Measurements from ENCODE around the gene SNAI3.

SNAI3 gene

GRCh38 chr16:88640498-88641247, 45.6 kb downstream of the SNAI3 start:
- H3K9ac ChIP-seq (ENCODE audit: low read depth, low read length), result no peak overlapping the region
- peaks cover 4% of the 10 kb centered on the region; the same call in 1 of the 2 replicates for H3K4me1 ChIP-seq (ENCODE audit: insufficient read depth, low read length)
- H3K36me3 ChIP-seq (ENCODE audit: insufficient read depth, low read length), result no peaks in the 10 kb centered on the region
- H3K9me3 ChIP-seq (ENCODE audit: control insufficient read depth, insufficient read depth, low read length), result no peaks in the 10 kb centered on the region

DNA sequence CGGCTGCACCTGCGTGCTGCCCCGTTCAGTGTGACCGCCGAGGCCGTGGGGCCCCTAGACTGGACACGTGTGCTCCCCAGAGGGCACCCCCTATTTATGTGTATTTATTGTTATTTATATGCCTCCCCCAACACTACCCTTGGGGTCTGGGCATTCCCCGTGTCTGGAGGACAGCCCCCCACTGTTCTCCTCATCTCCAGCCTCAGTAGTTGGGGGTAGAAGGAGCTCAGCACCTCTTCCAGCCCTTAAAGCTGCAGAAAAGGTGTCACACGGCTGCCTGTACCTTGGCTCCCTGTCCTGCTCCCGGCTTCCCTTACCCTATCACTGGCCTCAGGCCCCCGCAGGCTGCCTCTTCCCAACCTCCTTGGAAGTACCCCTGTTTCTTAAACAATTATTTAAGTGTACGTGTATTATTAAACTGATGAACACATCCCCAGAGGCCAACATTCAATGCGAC, 46.2 kb downstream of the SNAI3 start:
- Histone ChIP-seq H3K36me3 (ENCODE audit: insufficient read depth, low read length) (no peaks in the 10 kb centered on the region), H3K9ac (ENCODE audit: low read depth, low read length) (no peak overlapping the region), H3K9me3 (ENCODE audit: control insufficient read depth, insufficient read depth, low read length) (no peaks in the 10 kb centered on the region), H3K4me1 (ENCODE audit: insufficient read depth, low read length) (peaks cover 4% of the 10 kb centered on the region; the same call in 1 of the 2 replicates)

GRCh38 chr16:88639231-88640038, 46.9 kb downstream of the SNAI3 start:
- H3K9me3 ChIP-seq (ENCODE audit: control insufficient read depth, insufficient read depth, low read length), result no peaks in the 10 kb centered on the region
- no peaks in the 10 kb centered on the region for H3K36me3 ChIP-seq (ENCODE audit: insufficient read depth, low read length)
- peaks cover 4% of the 10 kb centered on the region; the same call in 1 of the 2 replicates for H3K4me1 ChIP-seq (ENCODE audit: insufficient read depth, low read length)
- no peak overlapping the region for H3K9ac ChIP-seq (ENCODE audit: low read depth, low read length)

DNA sequence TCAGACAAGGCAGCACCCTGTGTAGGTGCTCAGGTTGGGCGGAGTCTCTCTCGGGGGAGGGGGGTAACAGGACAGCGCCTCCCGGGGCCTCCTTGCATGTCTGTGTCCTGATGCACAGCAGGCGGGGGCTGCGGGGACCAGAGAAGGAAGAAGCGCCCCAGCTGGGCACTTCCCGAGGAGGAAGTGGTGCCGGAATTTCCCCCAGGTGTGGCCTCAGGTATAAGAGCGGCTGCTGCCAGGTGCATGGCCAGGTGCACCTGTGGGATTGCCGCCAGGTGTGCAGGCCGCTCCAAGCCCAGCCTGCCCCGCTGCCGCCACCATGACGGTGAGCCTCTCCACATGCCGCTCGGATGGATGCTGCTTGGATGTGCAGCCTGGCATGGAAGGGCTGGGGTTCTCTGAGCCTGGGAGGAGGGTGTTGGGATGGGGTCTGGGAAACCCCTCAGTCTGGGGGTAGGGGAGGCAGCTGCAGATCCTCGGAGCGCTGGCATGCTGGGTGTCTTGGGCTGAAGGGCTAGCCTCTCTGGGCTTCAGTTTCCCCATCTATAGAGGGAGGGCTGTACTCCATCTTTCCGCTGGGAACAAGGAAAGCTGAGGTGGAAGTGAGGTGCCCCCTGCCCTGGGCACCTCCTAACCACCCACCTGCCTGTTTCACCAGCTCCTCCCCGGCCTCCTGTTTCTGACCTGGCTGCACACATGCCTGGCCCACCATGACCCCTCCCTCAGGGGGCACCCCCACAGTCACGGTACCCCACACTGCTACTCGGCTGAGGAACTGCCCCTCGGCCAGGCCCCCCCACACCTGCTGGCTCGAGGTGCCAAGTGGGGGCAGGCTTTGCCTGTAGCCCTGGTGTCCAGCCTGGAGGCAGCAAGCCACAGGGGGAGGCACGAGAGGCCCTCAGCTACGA, 47.7 kb downstream of the SNAI3 start, which contains the start of gene IL17C:
IL17C (plus strand) TSS at position 250 of the 908 bp plus-strand sequence; CDS start at position 320, 70 bp downstream.
- Histone ChIP-seq H3K4me1 (ENCODE audit: insufficient read depth, low read length) (peaks cover 4% of the 10 kb centered on the region; the same call in 1 of the 2 replicates), H3K9me3 (ENCODE audit: control insufficient read depth, insufficient read depth, low read length) (no peaks in the 10 kb centered on the region), H3K9ac (ENCODE audit: low read depth, low read length) (no peak within 1 kb of the TSS), H3K36me3 (ENCODE audit: insufficient read depth, low read length) (no peaks in the 10 kb centered on the region)

- Histone ChIP-seq H3K9ac (ENCODE audit: low read depth, low read length) (no peak overlapping the region), H3K9me3 (ENCODE audit: control insufficient read depth, insufficient read depth, low read length) (no peaks in the 10 kb centered on the region), H3K36me3 (ENCODE audit: insufficient read depth, low read length) (no peaks in the 10 kb centered on the region), H3K4me1 (ENCODE audit: insufficient read depth, low read length) (peaks cover 4% of the 10 kb centered on the region; the same call in 1 of the 2 replicates)
These were observed 49.6 kb downstream of the SNAI3 start for GRCh38 chr16:88636488-88637265.

- Histone ChIP-seq H3K36me3 (ENCODE audit: insufficient read depth, low read length) (no peaks in the 10 kb centered on the region), H3K9ac (ENCODE audit: low read depth, low read length) (no peak overlapping the region), H3K4me1 (ENCODE audit: insufficient read depth, low read length) (peaks cover 4% of the 10 kb centered on the region; the same call in 1 of the 2 replicates), H3K9me3 (ENCODE audit: control insufficient read depth, insufficient read depth, low read length) (no peaks in the 10 kb centered on the region)
These were observed 50.5 kb downstream of the SNAI3 start for GRCh38 chr16:88635671-88636319.

- peaks cover 4% of the 10 kb centered on the region; the same call in 1 of the 2 replicates for H3K4me1 ChIP-seq (ENCODE audit: insufficient read depth, low read length)
- H3K36me3 ChIP-seq (ENCODE audit: insufficient read depth, low read length), result no peaks in the 10 kb centered on the region
- peak overlapping the region; percentile 67; the same call in 1 of the 2 replicates for H3K9ac ChIP-seq (ENCODE audit: low read depth, low read length)
- H3K9me3 ChIP-seq (ENCODE audit: control insufficient read depth, insufficient read depth, low read length), result no peaks in the 10 kb centered on the region
These were observed 51.2 kb downstream of the SNAI3 start for GRCh38 chr16:88634994-88635670.

DNA sequence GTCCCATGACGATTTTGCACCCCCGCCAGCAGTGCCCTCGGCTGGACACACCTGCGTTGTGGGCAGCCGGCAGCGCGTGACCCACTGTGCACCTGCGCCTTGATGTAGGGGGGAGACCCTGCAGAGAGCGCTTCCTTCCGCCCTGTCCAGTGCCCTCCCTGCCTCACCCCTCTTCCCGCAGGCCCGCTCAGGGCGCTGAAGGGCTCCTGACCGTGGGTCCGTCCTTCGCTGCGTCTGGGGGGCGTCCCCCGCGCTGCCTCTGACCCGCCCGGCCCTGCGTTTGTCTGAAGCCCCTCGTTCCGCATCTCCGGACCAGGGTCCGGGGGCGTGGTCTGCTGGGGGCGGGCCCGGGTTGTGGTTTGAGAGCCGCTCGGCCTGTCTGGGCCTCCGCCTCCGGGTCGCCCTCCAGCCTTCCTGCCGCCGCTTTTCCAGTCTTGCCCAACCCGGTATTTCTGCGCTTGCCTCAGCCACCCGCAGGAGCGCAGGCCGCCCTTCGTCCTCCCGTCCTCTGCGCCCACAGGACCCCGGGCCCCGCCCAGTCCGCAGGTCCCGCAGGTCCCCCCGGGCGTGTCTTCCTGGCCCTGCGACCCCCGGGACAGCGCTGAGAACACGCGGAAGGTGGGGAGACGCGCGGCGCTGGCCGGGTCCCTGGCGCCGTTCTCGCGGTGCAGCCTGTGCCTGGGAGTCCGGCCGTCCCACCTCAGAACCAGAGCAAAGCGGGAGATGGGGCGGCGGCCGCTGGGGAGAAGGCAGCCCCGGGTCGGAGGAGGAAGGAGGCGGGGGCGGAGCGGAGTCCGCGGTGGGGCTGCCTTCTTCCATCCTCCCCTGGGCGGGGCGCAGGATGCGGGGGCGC, 51.9 kb downstream of the SNAI3 start:
- Histone ChIP-seq H3K4me1 (ENCODE audit: insufficient read depth, low read length) (peaks cover 4% of the 10 kb centered on the region; the same call in 1 of the 2 replicates), H3K9ac (ENCODE audit: low read depth, low read length) (peak overlapping the region; percentile 67), H3K9me3 (ENCODE audit: control insufficient read depth, insufficient read depth, low read length) (no peaks in the 10 kb centered on the region), H3K36me3 (ENCODE audit: insufficient read depth, low read length) (no peaks in the 10 kb centered on the region)

- Histone ChIP-seq H3K36me3 (ENCODE audit: insufficient read depth, low read length) (no peaks in the 10 kb centered on the region), H3K9ac (ENCODE audit: low read depth, low read length) (peak overlapping the region; percentile 67; the same call in 1 of the 2 replicates), H3K9me3 (ENCODE audit: control insufficient read depth, insufficient read depth, low read length) (no peaks in the 10 kb centered on the region), H3K4me1 (ENCODE audit: insufficient read depth, low read length) (peaks cover 4% of the 10 kb centered on the region; the same call in 1 of the 2 replicates)
These were observed 52.6 kb downstream of the SNAI3 start for GRCh38 chr16:88633684-88634140.

DNA sequence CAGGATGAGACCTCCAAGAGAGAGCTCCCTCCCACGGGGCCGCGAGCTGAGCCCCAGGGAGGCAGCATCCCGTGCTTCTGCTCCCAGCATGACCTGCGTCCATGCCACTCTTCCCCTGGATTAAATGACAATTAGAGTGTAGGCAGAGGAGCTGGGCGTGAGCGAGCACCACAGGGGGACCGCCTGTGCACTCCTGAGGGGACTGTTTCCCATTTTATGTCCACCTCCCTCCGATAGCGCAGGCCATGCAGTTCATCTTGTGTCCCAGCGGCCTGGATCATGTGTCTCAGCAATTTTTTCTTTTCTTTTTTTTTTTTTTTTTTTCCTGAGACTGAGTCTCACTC, 53.7 kb downstream of the SNAI3 start:
- H3K9ac ChIP-seq (ENCODE audit: low read depth, low read length), result no peak overlapping the region
- H3K36me3 ChIP-seq (ENCODE audit: insufficient read depth, low read length), result no peaks in the 10 kb centered on the region; the same call in 1 of the 2 replicates
- no peaks in the 10 kb centered on the region for H3K9me3 ChIP-seq (ENCODE audit: control insufficient read depth, insufficient read depth, low read length)
- no peaks in the 10 kb centered on the region; the same call in 1 of the 2 replicates for H3K4me1 ChIP-seq (ENCODE audit: insufficient read depth, low read length)

DNA sequence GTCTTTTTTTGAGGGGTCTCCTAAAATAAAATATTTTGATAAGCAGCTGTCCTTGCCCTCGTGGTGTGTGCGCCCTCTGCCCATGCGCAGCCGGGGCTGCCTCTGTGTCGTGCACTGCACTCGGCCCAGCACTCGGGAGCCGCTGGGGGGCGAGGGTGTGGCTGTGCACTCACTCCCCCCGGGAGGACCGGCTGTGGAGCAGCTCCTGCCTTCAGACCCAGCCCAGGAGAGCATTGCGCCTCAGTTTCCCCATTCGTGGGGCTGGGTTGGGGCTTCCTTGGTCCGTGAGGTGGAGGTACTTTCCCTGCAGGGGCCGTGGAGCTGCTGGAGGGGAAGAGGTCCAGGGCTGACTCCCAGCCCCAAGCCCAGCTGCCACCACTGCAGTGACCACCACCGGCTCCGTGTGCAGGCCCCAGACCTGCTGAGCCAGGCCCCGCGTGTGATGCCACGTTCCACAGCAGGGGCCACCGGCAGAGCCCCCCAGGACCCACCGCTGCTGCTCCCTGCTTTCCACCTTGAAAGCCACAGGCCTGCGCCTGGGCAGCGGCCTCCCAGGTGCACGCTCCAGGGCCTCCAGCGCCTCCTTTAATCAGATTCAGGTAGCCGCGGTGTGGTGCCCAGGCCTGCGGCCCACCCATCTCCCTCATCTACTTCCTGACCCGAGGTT, 54.3 kb downstream of the SNAI3 start:
- no peaks in the 10 kb centered on the region for H3K4me1 ChIP-seq (ENCODE audit: insufficient read depth, low read length)
- H3K9me3 ChIP-seq (ENCODE audit: control insufficient read depth, insufficient read depth, low read length), result no peaks in the 10 kb centered on the region
- H3K36me3 ChIP-seq (ENCODE audit: insufficient read depth, low read length), result no peaks in the 10 kb centered on the region; the same call in 1 of the 2 replicates
- no peak overlapping the region for H3K9ac ChIP-seq (ENCODE audit: low read depth, low read length)
